Vein endothelial cell (primary cell): ENCODE data around the gene PPP1R11. TPM values are rescaled to one million over a fixed set of nuclear protein-coding genes. Genes with fewer than 3 reads are reported as not detected.

Experiments
- small RNA-seq: library from RNA; depleted of rRNA; stranded (forward); fragments of <200 nt; gene quantifications from one replicate; pipeline ENCODE3, GENCODE V24; 2012
- total RNA-seq: library from RNA; depleted of rRNA; stranded (reverse); fragments of >200 nt; gene quantifications from 2 replicates; pipeline ENCODE4 v1.2.3, GENCODE V29; 2012

Gene PPP1R11
- 34.6 and 35.3 TPM in 2 replicates for total RNA-seq

GRCh38 chr6:30066577-30067459 is at the start of gene PPP1R11:
Gene PPP1R11, plus strand, starts transcription at chr6:30067198. Its CDS starts 213 bp downstream, at chr6:30067411.

GRCh38 chr6:30061092-30061857 is 5.7 kb upstream of the PPP1R11 start, which contains the start of gene POLR1H:
Gene POLR1H, plus strand, starts transcription at chr6:30061265. Its CDS starts 260 bp downstream, at chr6:30061525.

GRCh38 chr6:30075094-30075789 is 8.2 kb downstream of the PPP1R11 start, which contains the start of gene RNF39:
Gene RNF39, minus strand, starts transcription at chr6:30075769. Its CDS starts 184 bp downstream, at chr6:30075585.

GRCh38 chr6:30113003-30113759 is 46.2 kb downstream of the PPP1R11 start, which contains the start of gene TRIM31:
Gene TRIM31, minus strand, starts transcription at chr6:30113090. Its CDS starts 285 bp downstream, at chr6:30112805.

Small RNA genes lying within 50 kb of the gene (small RNA-seq; reads per million reads assigned to genes)
- gene RF02218 (not detected), gene RF02219 (not detected), gene RF02220 (not detected)

Other genes starting within 250 kb of the PPP1R11 start
- gene HLA-G, start 239.4 kb upstream of the PPP1R11 start, total RNA-seq, result not detected in 2 replicates
- 216 and 332 TPM in 2 replicates for gene HLA-A, start 124.7 kb upstream of the PPP1R11 start, total RNA-seq
- gene POLR1H, start 5.9 kb upstream of the PPP1R11 start, total RNA-seq, result 19.9 and 28.7 TPM in 2 replicates
- not detected in 2 replicates for gene RNF39, start 8.6 kb downstream of the PPP1R11 start, total RNA-seq
- gene TRIM31, start 45.9 kb downstream of the PPP1R11 start, total RNA-seq, result not detected in 2 replicates
- not detected in 2 replicates for gene TRIM40, start 68.9 kb downstream of the PPP1R11 start, total RNA-seq
- gene TRIM10, start 94.0 kb downstream of the PPP1R11 start, total RNA-seq, result not detected in 2 replicates
- not detected in 2 replicates for gene TRIM15, start 96.3 kb downstream of the PPP1R11 start, total RNA-seq
- gene TRIM26, start 146.2 kb downstream of the PPP1R11 start, total RNA-seq, result 32.7 and 35.5 TPM in 2 replicates